GM18498 (cell line): ENCODE measurements around the gene GCSAM.
A peak's percentile ranks its signal among the peaks of the same experiment; 100 is the strongest.

Experiments
- ATAC-seq: cut with Tn5 transposase; IDR thresholded peaks from one replicate; pipeline ENCODE4 v1.9.1; 2021; ENCODE audit warnings: mild to moderate bottlenecking, moderate library complexity; ENCODE audit not compliant: unreplicated experiment

Gene GCSAM

DNA sequence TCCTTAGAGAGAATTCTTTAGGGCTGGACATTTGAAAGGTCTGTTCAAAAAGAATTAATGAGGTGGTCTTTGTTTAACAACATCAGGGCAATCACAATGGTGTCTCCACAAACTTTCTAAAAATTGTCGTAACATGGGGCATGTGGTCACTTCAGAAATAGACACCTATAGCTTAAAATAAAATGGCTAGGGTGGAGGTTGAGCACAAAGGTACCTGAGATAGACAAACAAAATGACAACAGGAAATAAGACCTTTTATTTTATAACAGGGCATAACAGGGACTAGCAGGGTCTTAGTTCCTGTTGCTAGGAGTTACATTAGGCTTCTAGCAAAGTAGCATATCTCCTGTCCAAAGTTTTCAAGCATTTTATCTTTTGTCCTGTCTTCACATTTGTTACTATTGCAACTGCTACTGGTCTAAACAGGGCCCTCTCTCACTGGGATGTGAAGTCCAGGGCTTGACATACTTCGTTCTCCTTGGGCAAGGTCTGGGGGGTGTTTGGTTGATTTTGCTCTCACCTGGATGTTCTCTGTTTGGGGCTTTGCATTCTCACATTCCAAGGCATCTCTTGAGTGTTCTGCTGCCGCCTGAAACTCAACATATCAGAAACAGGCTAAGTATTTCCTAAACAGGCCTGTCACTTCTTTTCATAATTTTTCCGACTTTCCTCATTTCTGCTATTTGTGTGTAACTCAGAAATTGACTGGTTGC lies 3.0 kb downstream of the GCSAM start:
- no peak for ATAC-seq

DNA sequence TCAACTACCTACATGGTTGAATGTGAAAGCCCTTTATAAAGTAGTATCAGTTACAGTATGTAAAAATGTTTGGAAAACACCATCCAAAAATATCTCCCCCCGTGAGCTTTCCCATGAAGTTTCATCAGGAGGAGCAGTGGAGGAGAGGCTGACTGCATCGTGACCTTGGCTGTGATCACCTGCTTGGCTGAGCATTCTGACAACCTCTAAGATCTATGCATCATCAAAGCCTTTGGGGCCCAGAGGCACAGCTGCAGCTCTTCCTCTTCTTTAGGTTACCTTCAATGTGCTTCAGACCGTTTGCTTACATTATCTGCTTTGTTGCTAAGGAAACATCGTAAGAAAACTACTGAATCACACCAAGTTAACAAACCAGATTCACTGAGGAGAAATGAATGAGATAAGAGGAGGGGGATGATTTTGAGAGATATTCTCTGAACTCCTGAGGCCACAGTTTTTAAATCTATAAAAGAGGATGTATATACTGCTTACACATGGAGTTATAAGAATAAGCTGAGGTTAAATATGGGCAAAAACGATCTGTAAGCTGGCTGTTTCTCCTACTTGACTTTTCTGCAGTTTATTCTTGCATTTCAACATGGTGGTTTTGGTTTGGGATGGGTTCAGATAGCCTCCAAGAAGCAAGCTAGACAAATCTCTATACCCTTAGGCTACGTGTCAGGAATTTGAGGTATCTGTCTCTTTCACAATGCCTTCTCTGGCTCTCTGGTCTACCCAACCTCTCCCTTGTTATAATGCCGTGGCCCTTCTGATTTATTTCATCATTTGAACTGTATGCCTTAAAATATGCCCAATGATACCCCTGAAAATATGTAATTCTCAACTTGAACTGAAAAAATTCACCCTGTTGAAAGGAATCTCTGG lies 4.0 kb downstream of the GCSAM start:
- ATAC-seq, result peak; percentile 42

DNA sequence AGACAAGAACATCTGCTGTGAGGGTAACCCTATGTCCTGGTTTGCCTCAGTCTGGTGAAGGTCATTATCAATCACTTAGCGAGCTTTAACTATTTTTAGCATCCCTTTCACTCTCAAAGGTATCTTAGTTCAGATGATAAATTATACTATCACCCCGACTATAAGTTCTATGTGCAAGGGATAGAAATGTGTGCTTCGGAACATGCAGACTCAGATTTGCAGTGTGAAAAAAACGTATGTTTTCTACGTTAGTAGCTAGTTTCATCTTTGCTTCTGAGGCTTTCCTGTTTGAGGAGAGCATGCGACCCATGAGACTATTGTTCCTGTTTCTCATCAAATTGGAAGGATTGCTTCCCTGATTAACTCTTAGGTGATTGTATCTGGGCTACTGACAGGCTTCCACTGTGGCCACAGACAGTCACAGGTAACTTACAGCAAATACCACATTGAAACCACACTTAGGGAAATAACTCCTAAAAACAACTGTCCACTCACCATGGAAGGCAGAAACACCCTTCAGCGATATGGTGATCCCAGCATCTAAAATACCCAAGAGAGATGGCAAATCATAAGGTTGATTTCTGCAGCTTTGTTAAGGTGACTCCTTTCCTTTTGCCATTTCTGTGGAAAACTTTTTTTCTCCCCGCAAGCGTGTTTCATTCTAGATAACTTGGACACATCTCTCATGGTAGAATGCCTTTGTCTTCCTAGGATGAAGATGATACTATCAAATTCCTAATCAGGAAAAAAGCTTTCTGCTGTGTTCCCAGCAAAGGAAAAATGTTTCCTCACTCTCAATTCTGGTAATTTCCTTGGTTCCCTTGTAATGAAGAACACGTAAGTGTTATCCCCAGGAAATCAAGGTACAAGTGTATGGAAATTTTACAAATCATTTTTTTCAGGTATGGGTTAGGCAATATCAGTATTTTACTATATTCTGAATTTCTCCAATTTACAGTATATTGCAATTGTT lies 5.2 kb downstream of the GCSAM start:
- ATAC-seq, result no peak

GRCh38 chr3:112126511-112126911 lies 6.5 kb downstream of the GCSAM start:
- no peak for ATAC-seq

- no peak for ATAC-seq
Observed at GRCh38 chr3:112124907-112125607, 8.0 kb downstream of the GCSAM start.

DNA sequence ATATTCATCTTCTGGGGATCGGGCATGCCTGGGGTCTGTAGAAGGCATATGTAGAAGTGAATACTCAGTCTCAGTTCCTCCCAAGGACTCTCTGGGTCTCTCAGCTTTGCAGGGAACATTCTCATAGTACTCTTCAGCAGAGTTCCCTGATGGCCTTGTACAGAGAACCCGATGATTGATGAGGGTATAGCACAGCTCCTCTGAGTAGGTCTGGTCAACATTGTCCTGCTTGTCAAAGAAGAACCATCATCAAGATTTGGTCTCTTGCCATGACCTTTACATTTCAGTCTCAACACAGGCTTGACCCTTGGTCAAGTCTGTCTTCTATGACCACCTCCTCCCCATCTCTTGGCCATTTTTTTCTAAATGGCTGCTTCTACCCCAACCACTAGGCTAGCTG lies 9.5 kb downstream of the GCSAM start:
- ATAC-seq, result no peak

- no peak for ATAC-seq
Observed at GRCh38 chr3:112122870-112123269, 10.2 kb downstream of the GCSAM start.

GRCh38 chr3:112121577-112122547 lies 11.2 kb downstream of the GCSAM start:
- ATAC-seq, result no peak

DNA sequence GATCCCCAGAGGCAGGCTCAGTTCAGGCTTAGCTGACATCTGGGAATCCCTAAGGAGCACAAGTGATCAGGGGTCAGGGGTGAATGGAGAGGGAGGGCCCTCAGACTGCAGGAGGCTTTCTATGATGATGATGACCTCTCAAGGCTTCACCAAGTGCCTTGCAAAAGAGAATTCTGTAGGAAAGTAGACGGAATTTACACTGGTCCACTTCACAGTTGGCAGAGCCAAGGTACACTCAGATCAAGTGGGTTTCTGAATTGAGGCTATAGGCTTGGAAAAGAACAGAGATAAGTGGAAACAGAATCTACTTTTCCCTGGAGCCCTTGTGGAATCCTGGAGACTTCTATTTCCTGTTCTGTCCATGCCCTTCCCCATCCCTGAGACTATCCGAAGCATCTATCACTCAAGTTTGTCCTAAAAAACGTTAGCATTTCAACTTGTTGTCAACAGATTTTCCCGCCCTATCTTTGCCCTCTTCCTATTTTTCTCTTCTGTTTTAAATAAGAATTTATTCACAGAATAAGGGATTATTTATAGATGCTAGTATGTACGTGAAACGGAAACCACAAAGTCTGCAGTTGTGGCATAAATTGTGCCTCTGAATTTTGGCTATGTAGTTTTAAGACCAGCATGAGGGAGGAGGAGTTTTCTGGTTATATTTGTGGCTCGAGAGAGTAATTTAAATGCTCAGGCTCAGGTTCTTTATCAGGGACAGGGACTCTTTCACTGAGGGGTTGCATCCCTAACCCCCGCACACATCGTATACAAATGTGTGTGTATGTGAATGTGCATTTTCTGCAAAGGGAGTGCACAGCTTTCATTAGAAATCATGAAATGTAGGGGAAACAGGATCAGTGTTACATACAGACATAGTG lies 12.8 kb downstream of the GCSAM start:
- no peak for ATAC-seq

DNA sequence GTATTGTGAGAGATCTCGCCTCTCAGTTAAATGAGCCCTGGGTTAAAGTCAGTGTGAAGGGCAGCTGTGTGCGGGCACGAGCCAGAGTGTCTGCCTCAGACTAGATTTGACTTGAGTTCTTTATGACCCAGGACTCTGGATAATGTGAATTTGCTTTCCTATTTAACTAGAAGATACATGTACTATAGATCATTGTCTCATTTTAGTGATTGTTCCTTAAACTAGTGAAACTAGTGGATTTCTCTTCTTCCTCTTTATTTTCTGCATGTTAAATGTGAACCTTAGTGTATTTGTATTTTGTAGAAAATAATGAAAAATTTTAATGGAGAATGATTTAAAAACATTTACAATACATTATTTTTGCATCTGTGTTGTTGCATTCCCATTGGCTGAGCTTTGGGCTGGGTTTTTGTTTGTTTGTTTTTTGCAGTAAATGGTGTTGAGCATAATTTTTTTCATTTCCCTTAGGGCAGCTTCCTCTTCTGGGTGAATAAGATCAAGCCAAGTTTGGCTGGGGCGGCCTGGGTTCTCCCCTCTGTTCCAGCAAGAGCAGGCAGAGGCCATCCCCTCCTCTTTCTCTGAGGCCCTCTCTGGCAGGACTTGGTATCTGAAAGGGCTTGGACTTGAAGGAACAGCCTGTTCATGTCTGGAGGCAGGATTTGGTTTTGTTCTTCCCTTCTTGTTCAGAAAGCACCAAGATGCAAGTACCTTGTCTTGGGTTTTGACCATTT lies 15.0 kb downstream of the GCSAM start:
- no peak for ATAC-seq

DNA sequence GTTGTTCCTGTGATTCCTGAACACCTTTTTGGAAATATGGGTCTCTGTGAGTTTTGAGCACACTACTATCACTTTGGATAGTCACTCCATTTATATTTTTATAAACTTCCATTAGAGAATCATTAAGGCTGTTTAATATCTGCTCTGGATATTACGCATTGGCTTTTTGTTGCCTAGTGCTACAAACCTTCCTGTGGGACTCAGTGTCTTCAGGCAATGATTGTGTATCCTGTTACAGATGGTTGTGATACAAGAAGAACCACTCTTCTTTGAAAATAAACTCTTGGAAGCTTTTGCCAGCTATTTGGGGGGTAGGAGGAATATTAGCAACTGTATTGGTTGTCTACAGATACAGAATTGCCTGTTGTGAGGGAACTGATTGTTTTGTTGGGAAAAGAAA lies 15.6 kb downstream of the GCSAM start:
- ATAC-seq, result no peak

GRCh38 chr3:112116748-112117186 lies 16.3 kb downstream of the GCSAM start:
- no peak for ATAC-seq

DNA sequence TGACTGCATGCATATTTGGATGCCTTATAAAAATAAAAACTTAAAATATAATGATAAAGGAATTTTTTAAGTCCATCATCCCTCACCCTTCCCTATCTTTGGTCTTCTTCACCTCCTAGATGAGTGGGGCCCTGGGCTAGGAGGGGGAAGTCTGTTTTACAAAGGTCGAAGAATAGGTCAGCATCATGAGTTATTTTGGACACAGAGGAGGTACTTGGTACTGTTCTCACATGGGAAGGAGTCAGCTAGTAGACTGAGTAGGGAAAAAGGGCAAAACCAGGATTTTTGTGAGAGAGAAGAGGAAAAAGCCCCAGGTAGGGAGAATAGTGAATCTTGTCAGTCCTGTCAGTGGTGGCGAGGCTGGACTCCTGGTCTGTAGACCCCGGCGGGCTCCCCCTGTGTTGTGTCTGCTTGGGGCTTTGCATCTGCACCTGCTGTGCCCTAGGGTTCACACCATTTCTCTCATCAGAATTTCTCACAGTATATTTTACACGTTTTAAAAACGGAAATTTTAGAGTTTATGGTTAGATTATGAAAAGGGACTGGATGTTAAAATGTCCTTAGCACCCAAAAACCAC lies 17.2 kb downstream of the GCSAM start:
- no peak for ATAC-seq

- peak; percentile 36 for ATAC-seq
Observed at GRCh38 chr3:112115161-112115739, 17.8 kb downstream of the GCSAM start.

- ATAC-seq, result peak; percentile 25
Observed at GRCh38 chr3:112114576-112115160, 18.4 kb downstream of the GCSAM start.

DNA sequence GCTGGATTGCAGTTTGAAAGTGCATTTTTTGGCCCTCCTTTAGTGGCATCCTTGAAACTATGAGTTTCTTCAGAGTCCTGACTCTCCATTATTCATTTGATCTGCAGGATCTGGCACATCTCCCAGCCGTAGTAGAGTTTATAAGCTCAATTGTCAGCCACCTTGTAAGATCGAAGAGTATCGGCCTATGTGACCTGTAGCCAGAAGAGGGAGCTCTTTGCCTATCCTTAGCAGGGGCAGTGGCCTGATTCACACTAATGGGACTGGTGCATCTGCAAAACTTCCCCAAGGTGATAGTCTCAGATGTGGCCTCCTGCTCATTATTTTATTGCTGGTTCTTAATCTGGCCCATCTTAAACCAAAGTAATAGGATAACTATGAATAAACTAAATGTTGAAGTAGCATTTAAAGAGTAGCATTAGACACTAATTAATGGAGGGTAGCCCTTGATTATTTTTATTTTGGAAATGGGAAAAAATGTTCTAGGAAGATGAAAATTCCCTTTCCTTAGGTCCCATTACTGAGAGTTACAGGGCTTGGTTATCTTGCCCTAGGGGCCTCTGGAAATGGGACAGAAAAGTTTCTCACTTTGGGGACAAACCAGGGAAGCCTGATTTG lies 21.2 kb downstream of the GCSAM start:
- ATAC-seq, result peak; percentile 48
